Subcutaneous abdominal adipose tissue (tissue), 5 donors: ENCODE results near the gene GSG1.
A peak's percentile ranks its signal among the peaks of the same experiment; 100 is the strongest.

Source experiments
- H3K27ac ChIP-seq: one replicate; pipeline ENCODE4 v1.7.0; 2013; ENCODE audit warnings: low read depth, mild to moderate bottlenecking, inconsistent platforms, low read length, moderate library complexity
- H3K27me3 ChIP-seq, 5 donors: one replicate each; pipeline ENCODE4 v1.7.0; 2013; ENCODE audit warnings: low read length in 5 of 5, inconsistent platforms in 1 of 5; ENCODE audit not compliant: control insufficient read depth in 5 of 5, insufficient read depth in 4 of 5
- H3K36me3 ChIP-seq, 5 donors: one replicate each; pipeline ENCODE4 v1.7.0; 2013; ENCODE audit warnings: low read length in 5 of 5; ENCODE audit not compliant: control insufficient read depth in 5 of 5, insufficient read depth in 5 of 5
- H3K4me1 ChIP-seq, 5 donors: one replicate each; pipeline ENCODE4 v1.7.0; 2013; ENCODE audit warnings: low read length in 5 of 5, mild to moderate bottlenecking in 3 of 5, moderate library complexity in 1 of 5; ENCODE audit not compliant: control insufficient read depth in 5 of 5, insufficient read depth in 5 of 5
- H3K4me3 ChIP-seq, 5 donors: one replicate each; pipeline ENCODE4 v1.7.0; 2013; ENCODE audit warnings: low read length in 5 of 5, low read depth in 1 of 5
- H3K9ac ChIP-seq, 5 donors: one replicate each; pipeline ENCODE4 v1.7.0; 2013; ENCODE audit warnings: low read length in 5 of 5, mild to moderate bottlenecking in 4 of 5, moderate library complexity in 3 of 5
- H3K9me3 ChIP-seq, 5 donors: one replicate each; pipeline ENCODE4 v1.7.0; 2013; ENCODE audit warnings: low read length in 5 of 5; ENCODE audit not compliant: control insufficient read depth in 5 of 5
- donor health status: healthy.
- donor health status: healthy.
- donor health status: healthy.
- donor health status: healthy.
- donor health status: healthy.

Gene GSG1

GRCh38 chr12:13104409-13104808 lies 942 bp upstream of the GSG1 start:
- Histone ChIP-seq H3K27ac (no peak overlapping the region), H3K9ac (no peak overlapping the region), H3K36me3 (no peaks in the 10 kb centered on the region)

DNA sequence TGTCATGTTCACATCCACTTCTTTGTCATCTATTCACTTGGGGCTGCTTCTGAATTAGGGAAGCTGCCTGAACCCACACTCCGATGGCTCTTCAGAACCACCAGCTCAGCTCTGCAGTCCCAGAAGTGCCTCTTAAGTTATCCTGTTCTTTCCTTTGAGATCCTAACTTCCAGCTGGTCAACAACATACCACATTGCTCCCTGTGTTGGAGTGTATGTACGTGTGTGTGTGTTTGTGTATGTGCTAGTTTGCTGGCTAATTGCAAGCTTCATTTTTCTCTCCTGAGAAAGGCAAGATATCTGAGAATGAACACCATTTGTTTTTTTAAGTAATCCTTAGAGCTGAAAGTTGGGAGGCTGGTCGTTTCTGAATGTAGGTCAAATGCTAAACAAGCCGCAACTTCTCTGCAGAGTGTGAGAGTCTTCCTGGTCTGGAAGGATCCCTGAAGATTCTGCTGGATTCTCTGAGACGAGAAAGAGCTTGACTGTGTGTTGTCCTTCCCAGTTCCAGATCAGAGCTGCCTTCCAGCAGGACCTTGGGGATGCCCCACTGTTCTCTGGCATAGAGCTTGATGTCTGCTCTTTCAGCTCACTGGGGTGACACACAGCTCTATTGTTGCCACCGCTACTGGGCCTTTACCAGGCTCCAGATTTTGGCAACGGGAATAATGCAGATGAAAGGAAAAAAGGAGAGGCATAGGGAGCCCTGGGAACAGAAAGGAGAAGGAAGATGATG lies 839 bp downstream of the GSG1 start:
- peak overlapping the region in 4 of 5 donors; percentile 16 to 90 (median 90) for H3K9ac ChIP-seq
- peaks cover 27 to 58% (median 47%) of the 10 kb centered on the region in 5 donors for H3K4me1 ChIP-seq
- no peaks in the 10 kb centered on the region for H3K9me3 ChIP-seq
- no peaks in the 10 kb centered on the region for H3K27me3 ChIP-seq
- H3K4me3 ChIP-seq: peak overlapping the region in 4 of 5 donors; percentile 3 to 67 (median 42)
- H3K36me3 ChIP-seq: no peaks in the 10 kb centered on the region
- peak overlapping the region; percentile 95 for H3K27ac ChIP-seq

More at GRCh38 chr12:13104409-13104808, 942 bp upstream of the GSG1 start:
- Histone ChIP-seq H3K9me3 (peaks cover 0 to 3% (median 0%) of the 10 kb centered on the region in 5 donors), H3K27me3 (no peaks in the 10 kb centered on the region), H3K4me1 (peaks cover 21 to 40% (median 36%) of the 10 kb centered on the region in 5 donors), H3K4me3 (no peak overlapping the region)

DNA sequence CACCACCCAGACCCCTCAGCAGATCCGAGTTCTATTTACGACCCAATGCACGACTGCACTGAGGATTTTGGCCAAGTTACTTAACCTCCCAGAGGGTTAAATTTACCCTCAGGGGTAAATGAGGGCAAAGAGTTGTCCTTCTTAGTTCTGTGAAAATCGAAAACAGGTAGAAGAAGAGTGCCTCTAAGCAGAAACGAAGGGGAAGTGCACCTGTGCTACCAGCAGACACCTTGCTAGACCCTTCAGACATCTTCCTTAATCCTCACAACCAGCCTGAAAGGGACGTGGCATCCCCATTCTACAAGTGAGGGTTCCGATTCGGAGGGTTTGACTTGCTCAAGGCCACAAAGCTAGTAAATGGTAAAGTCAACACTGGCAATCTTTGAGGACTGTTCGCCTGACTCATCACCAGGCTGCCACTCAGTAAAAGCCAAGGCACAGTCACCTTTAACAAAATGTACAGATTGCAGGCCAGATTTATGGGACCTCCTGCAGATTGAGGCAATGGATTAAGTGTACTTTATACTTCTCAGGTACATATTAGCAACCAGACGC lies 1.6 kb downstream of the GSG1 start:
- Histone ChIP-seq H3K9ac (peak overlapping the region; percentile 16 to 90 (median 89)), H3K9me3 (no peaks in the 10 kb centered on the region), H3K27me3 (no peaks in the 10 kb centered on the region), H3K27ac (peak overlapping the region; percentile 95), H3K4me3 (peak overlapping the region; percentile 57 to 67 (median 61)), H3K36me3 (no peaks in the 10 kb centered on the region), H3K4me1 (peaks cover 29 to 64% (median 53%) of the 10 kb centered on the region in 5 donors)

GRCh38 chr12:13100882-13101769 lies 2.3 kb downstream of the GSG1 start:
- peak overlapping the region; percentile 57 to 67 (median 64) for H3K4me3 ChIP-seq
- H3K9ac ChIP-seq: peak overlapping the region; percentile 32 to 90 (median 89)
- H3K36me3 ChIP-seq: no peaks in the 10 kb centered on the region
- H3K4me1 ChIP-seq: peaks cover 29 to 70% (median 54%) of the 10 kb centered on the region in 5 donors
- H3K27me3 ChIP-seq: no peaks in the 10 kb centered on the region
- H3K27ac ChIP-seq: peak overlapping the region; percentile 95
- H3K9me3 ChIP-seq: no peaks in the 10 kb centered on the region

- Histone ChIP-seq H3K4me3 (peak overlapping the region; percentile 20 to 65 (median 45)), H3K4me1 (peaks cover 29 to 70% (median 54%) of the 10 kb centered on the region in 5 donors), H3K9me3 (no peaks in the 10 kb centered on the region), H3K36me3 (no peaks in the 10 kb centered on the region), H3K9ac (peak overlapping the region; percentile 32 to 85 (median 71)), H3K27ac (peak overlapping the region; percentile 95), H3K27me3 (no peaks in the 10 kb centered on the region)
These were observed 2.9 kb downstream of the GSG1 start for GRCh38 chr12:13100605-13100881.

DNA sequence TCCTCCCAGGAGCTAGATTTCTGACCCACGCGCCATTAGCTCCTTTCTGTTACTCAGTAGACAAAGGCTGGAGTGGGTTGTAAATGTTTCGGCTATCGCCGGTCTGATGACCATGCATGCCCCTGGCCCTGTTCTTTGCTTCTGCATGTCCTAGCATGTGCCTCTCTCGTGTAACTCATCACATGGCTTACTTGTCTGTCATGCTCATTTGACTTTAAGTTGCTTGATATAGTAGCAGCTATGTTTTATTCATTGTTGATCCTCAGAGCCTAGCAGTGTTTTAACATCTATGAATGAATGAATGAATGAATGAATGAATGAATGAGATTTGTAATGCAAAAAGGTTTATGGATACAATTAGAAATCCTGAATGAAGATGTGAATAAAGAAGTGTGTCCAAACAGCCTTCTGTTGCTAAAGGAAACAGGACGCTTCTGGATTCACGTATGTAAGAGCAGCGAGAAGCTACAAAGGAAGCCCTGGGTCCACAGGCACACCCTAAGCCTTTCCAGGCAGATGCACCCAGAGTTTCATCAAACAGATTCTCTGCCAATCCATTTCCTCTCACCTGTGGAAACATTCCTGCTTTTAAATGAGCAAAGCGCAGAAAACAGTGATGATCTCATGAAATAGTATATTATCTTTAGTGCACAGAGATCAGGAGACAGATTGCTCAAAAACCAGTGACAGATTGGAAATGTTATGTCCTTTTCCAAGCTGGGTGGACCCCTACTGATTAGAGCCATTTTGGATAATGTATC lies 3.4 kb downstream of the GSG1 start:
- H3K36me3 ChIP-seq: no peaks in the 10 kb centered on the region
- H3K9ac ChIP-seq: peak overlapping the region; percentile 32 to 85 (median 71)
- H3K4me1 ChIP-seq: peaks cover 29 to 70% (median 54%) of the 10 kb centered on the region in 5 donors
- no peaks in the 10 kb centered on the region for H3K9me3 ChIP-seq
- no peaks in the 10 kb centered on the region for H3K27me3 ChIP-seq
- peak overlapping the region; percentile 20 to 65 (median 45) for H3K4me3 ChIP-seq
- H3K27ac ChIP-seq: peak overlapping the region; percentile 95

- Histone ChIP-seq H3K27me3 (no peaks in the 10 kb centered on the region), H3K4me1 (peaks cover 29 to 72% (median 57%) of the 10 kb centered on the region in 5 donors), H3K9ac (peak overlapping the region; percentile 26 to 81 (median 63)), H3K36me3 (no peaks in the 10 kb centered on the region), H3K4me3 (peak overlapping the region in 2 of 5 donors; percentile 12 to 36), H3K27ac (peak overlapping the region; percentile 95), H3K9me3 (no peaks in the 10 kb centered on the region)
These were observed 4.2 kb downstream of the GSG1 start for GRCh38 chr12:13099066-13099843.

GRCh38 chr12:13097491-13098011 lies 5.9 kb downstream of the GSG1 start:
- H3K4me1 ChIP-seq: peaks cover 29 to 71% (median 62%) of the 10 kb centered on the region in 5 donors
- H3K9ac ChIP-seq: peak overlapping the region; percentile 44 to 93 (median 72)
- H3K36me3 ChIP-seq: no peaks in the 10 kb centered on the region
- H3K9me3 ChIP-seq: no peaks in the 10 kb centered on the region
- H3K4me3 ChIP-seq: peak overlapping the region in 4 of 5 donors; percentile 48 to 58 (median 52)
- peak overlapping the region; percentile 95 for H3K27ac ChIP-seq
- no peaks in the 10 kb centered on the region for H3K27me3 ChIP-seq
